HG02610 (cell line): Measurements from ENCODE around the gene TRIML2.

ENCODE experiments used
- ATAC-seq: cut with Tn5 transposase; IDR thresholded peaks from one replicate; pipeline ENCODE4 v1.9.1; 2021; ENCODE audit warnings: mild to moderate bottlenecking, moderate library complexity; ENCODE audit not compliant: unreplicated experiment

Gene TRIML2

GRCh38 chr4:188109157-188109755 lies at the start of gene TRIML2:
TRIML2 (minus strand) TSS chr4:188109603; CDS start chr4:188105368, 4,235 bp downstream.
- ATAC-seq, result no peak

- no peak for ATAC-seq
Measured at GRCh38 chr4:188158336-188158735, 48.9 kb upstream of the TRIML2 start.

- no peak for ATAC-seq
Measured at GRCh38 chr4:188154668-188155405, 45.4 kb upstream of the TRIML2 start.

- no peak for ATAC-seq
Measured at GRCh38 chr4:188147776-188148175, 38.4 kb upstream of the TRIML2 start.

- ATAC-seq, result no peak
Measured at GRCh38 chr4:188147176-188147575, 37.8 kb upstream of the TRIML2 start.

GRCh38 chr4:188146618-188147017 lies 37.2 kb upstream of the TRIML2 start:
- ATAC-seq, result no peak

- ATAC-seq, result no peak
Measured at GRCh38 chr4:188145601-188146000, 36.2 kb upstream of the TRIML2 start.

GRCh38 chr4:188143731-188144130 lies 34.3 kb upstream of the TRIML2 start:
- no peak for ATAC-seq

- ATAC-seq, result no peak
Measured at GRCh38 chr4:188139671-188140070, 30.3 kb upstream of the TRIML2 start.

- no peak for ATAC-seq
Measured at GRCh38 chr4:188139141-188139540, 29.7 kb upstream of the TRIML2 start, which contains the start of gene TRIML1. TRIML1 (plus strand) TSS chr4:188139441; CDS start chr4:188139559, 118 bp downstream.

- no peak for ATAC-seq
Measured at GRCh38 chr4:188138227-188138626, 28.8 kb upstream of the TRIML2 start.

- no peak for ATAC-seq
Measured at GRCh38 chr4:188132232-188132631, 22.8 kb upstream of the TRIML2 start.

- ATAC-seq, result no peak
Measured at GRCh38 chr4:188130355-188130754, 21.0 kb upstream of the TRIML2 start.

- ATAC-seq, result no peak
Measured at GRCh38 chr4:188127214-188127874, 17.9 kb upstream of the TRIML2 start.

GRCh38 chr4:188121530-188121929 lies 12.1 kb upstream of the TRIML2 start:
- ATAC-seq, result no peak

- no peak for ATAC-seq
Measured at GRCh38 chr4:188117631-188118324, 8.4 kb upstream of the TRIML2 start.

GRCh38 chr4:188113156-188113555 lies 3.8 kb upstream of the TRIML2 start:
- no peak for ATAC-seq

GRCh38 chr4:188111955-188112354 lies 2.6 kb upstream of the TRIML2 start:
- ATAC-seq, result no peak

- ATAC-seq, result no peak
Measured at GRCh38 chr4:188110741-188111471, 1.5 kb upstream of the TRIML2 start.

GRCh38 chr4:188110036-188110435 lies 633 bp upstream of the TRIML2 start:
- ATAC-seq, result no peak
